Activated CD4-positive, alpha-beta T cell treated with anti-CD3 and anti-CD28 coated beads for 4 hours (primary cell): ENCODE data around the gene ALKBH5.
A peak's percentile ranks its signal among the peaks of the same experiment; 100 is the strongest.

Experiments used
- DNase-seq, 2 donors: peaks; one replicate each; pipeline ENCODE4 v3.0.0-alpha.2; 2020

Gene ALKBH5

GRCh38 chr17:18225121-18225641, 41.6 kb downstream of the ALKBH5 start, which contains the start of gene LLGL1:
Gene LLGL1, plus strand, starts transcription at chr17:18225635. Its CDS starts 48 bp downstream, at chr17:18225683.
- peak; percentile 95 for DNase-seq

DNA sequence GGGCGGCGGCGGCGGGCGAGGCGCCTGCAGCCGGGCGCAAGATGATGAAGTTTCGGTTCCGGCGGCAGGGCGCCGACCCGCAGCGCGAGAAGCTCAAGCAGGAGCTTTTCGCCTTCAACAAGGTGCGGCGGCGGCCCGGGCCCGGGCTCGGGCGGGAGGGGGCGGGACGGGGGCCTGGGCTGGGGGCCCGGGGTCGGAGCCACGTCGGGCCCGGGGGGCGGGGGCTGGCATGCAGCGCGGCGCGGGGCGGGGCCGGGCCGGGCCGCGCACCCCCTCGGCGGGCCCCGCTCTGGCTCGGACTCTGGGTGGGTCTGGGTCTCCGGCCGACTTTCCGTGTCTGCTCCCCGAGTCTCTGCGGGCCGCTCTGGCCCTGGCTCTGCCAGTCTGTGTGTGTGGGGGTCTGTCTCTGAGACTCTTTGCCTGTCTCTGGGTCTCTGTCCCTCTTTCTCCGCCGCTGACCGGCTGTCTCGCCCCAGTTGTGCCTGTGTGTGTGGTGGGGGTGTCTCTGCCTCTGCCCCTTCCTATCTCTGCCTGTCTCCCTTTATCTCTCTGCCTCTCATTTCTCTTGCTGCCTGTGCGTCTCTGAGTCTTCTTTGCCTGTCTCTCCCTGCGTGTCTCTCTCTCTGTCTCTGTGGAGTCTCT, 42.1 kb downstream of the ALKBH5 start:
- DNase-seq, result no peak

GRCh38 chr17:18226284-18226945, 42.8 kb downstream of the ALKBH5 start:
- DNase-seq, result peak in 1 of 2 donors; percentile 10

GRCh38 chr17:18227635-18228034, 44.0 kb downstream of the ALKBH5 start:
- no peak for DNase-seq

- DNase-seq, result no peak
These were observed 44.6 kb downstream of the ALKBH5 start for GRCh38 chr17:18228176-18228682.

DNA sequence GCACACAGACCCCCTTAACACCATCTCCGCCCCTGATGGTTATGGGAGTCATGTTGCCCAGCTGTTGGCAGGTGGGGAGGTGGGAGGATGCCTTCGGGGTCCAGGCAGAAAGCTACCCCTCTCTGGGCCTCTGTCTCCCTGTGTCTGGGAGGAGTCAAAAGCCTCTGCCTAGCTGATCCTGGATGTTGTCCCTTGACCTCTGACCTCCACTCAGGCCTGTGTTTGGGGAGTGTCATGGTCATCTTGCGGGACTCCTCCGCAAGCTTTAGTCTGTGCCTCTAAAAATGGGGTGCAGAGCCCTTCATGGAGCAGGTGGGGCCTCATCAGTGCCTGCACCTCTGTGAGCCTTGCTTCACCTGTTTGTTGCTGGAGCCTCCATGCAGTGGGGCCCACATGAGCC, 45.6 kb downstream of the ALKBH5 start:
- DNase-seq, result no peak

DNA sequence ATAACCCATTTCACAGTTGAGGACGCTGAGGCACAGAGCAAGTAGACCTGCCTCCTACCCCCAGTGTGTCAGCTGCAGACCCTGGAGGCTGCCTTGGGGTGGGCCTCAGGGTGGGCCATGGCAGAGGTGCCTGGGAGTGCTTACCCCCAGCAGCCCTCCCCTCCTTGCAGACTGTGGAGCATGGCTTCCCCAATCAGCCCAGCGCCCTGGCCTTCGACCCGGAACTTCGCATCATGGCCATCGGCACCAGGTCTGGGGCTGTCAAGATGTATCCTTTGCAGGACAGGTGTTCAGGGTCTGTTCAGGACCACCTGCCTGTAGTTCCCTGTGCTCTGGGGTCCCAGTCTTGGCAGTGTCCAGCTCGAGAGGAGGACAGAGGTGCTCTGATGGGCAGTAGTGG, 46.1 kb downstream of the ALKBH5 start:
- DNase-seq, result no peak

DNA sequence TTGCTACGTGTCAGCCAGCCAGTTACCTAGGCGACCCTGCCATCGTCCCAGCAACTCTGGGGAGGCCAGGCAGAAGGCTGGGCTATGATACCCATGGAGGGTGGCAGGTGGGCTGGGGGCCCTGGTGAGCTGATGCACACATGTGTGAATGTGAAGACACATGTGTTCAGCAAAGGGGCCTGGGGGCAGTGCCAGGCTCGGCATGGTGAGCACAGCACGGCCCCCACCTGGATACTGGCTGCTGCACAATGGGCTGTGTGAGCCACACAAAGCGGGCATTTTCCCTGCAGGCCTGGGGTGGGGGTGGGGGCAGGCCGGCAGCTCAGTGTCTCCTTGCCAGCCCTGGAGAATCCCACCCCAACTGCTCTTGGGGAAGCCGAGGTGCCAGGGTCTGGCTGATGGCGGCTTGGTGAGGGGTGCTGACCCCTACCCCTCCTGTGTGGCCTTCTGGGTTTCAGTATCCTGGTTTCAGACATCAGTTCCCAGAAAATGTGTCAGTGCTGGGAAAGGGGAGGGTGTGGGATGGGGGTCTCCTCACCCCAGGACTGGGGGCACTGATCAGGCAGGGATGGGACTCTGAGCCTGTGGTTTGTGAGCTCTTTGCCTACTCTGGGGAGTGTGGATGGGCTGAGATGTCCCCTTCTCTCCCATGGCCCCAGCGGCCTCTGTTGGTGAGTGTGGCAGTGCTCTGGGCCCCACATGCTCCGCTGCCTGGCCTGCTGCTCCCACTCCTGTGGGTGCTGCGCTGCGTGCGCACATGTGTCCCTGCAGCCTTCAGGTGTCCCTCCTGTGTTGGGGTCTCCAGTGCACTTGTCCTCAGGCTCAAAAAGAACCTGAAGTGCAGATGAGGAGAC, 46.9 kb downstream of the ALKBH5 start:
- no peak for DNase-seq

DNA sequence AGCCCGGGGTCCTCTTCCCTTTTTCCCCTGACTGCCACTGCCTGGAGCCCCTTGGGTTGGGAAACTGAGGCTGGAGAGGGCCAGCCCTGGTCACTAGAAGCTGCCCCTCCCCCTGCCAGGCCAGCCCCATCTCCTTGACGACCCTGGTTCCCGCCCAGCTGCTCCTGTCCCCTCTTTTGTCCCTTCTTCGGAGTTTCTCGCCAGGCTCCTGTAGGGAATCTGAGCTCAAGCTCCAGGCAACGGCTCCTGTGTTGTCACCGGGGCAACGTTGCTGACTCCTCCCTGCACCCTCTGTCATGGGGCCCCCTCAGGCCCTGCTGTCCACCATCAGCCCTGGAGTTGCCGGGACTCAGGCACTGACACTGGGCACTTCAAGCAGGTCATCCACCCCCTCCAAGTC, 47.5 kb downstream of the ALKBH5 start:
- no peak for DNase-seq

DNA sequence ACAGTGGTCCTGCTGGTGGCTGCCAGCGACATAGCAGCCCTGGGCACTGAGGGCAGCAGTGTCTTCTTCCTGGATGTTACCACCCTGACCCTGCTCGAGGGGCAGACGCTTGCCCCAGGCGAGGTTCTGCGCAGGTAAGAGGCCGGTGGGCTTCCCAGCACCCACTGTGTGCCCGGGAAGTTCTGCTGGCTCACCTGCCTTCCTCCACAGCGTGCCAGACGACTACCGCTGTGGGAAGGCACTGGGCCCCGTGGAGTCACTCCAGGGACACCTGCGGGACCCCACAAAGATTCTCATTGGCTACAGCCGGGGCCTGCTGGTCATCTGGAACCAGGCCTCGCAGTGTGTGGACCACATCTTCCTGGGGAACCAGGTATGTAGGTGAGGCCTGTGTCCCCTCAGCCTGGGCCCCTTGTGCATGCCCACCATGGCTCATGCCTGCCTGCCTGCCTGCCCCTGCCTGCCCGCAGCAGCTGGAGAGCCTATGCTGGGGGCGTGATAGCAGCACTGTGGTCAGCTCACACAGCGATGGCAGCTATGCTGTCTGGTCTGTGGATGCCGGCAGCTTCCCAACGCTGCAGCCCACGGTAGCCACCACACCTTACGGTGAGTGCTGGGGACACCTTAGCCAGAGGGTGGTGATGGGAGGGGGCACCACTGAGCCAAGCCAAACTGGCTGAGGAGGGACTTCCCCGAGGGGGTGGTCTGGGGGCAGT, 50.3 kb downstream of the ALKBH5 start:
- DNase-seq, result no peak

DNA sequence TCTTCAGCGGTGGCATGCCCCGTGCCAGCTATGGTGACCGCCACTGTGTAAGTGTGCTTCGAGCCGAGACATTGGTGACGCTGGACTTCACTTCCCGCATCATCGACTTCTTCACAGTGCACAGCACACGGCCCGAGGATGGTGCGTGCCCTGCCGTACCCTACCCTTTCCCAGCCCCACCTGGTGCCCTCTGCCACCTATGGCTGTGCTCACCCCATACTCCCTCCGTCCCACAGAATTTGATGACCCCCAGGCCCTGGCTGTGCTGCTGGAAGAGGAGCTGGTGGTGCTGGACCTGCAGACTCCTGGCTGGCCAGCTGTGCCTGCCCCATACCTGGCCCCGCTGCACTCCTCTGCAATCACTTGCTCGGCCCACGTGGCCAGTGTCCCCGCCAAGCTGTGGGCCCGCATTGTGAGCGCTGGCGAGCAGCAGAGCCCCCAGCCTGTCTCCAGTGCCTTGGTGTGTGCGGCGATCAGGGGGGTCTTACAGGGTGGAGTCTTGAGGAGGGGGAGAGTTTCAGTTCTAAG, 51.3 kb downstream of the ALKBH5 start:
- no peak for DNase-seq

GRCh38 chr17:18235743-18236256, 52.2 kb downstream of the ALKBH5 start:
- DNase-seq, result no peak

DNA sequence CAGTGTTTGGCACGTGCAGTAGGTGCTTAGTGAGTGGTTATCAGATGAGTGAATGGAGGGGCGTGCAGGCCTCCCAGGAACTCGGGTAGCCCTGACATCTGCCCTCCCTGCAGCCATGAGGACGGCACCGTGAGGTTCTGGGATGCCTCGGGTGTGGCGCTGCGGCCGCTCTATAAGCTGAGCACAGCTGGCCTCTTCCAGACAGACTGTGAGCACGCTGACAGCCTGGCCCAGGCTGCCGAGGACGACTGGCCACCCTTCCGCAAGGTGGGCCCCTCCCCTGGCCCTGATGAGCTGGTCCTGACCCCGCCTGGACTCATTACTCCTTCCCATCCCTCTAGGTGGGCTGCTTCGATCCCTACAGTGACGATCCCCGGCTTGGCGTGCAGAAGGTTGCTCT, 52.9 kb downstream of the ALKBH5 start:
- DNase-seq, result no peak

- no peak for DNase-seq
These were observed 53.8 kb downstream of the ALKBH5 start for GRCh38 chr17:18237461-18237860.

- no peak for DNase-seq
These were observed 54.7 kb downstream of the ALKBH5 start for GRCh38 chr17:18238299-18238698.

- no peak for DNase-seq
These were observed 56.8 kb downstream of the ALKBH5 start for GRCh38 chr17:18240449-18240848.

GRCh38 chr17:18241229-18241871, 57.7 kb downstream of the ALKBH5 start:
- DNase-seq, result no peak

DNA sequence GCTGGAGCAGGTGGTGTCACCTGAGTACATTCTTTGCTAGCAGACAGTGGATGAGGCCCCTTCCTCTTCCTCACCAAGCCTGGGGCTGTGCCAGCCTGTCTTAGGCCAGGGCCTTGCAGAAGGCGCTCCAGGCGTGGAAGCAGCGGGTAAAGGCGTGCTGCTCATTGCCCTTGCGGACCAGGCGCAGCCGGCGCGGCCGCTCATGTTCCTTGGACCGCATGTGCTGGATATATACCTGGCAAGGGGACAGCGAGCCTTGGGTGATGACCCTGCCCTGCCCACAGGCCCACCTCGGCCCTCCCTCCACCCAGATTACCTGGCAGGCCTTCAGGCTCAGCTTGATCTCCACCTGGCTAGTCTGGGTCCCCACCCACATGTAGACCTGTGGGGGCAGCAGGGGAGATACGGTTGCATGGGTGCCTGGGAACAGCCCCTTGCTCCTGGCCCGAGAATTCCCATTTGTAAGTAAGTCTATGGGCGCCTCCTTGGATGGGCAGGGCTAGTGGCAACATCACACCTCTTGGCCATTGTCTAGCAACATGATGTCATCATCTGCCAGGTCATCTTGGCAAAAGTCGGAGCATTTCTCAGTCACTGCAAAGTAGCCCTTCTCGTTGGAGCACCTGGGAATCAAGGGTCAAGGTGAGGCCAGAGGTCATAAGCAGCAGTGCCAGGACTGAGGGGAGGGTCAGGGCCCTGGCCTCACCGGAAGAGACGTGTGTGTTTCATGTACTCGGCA, 61.6 kb downstream of the ALKBH5 start:
- no peak for DNase-seq

GRCh38 chr17:18246109-18246725, 62.6 kb downstream of the ALKBH5 start:
- no peak for DNase-seq

- DNase-seq, result no peak
These were observed 63.4 kb downstream of the ALKBH5 start for GRCh38 chr17:18246880-18247612.
